T-helper 17 cell (primary cell): Measurements from ENCODE around the gene GRID1. TPM values are rescaled to one million over a fixed set of nuclear protein-coding genes. Genes with fewer than 3 reads are reported as not detected.
A peak's percentile ranks its signal among the peaks of the same experiment; 100 is the strongest.

Experiments
- ATAC-seq: fragments of 150-1000 bp; cut with Tn5 transposase; 2 replicates; pipeline ENCODE4 v1.10.0; 2021; ENCODE audit warnings: mild to moderate bottlenecking, moderate library complexity
- DNase-seq, 3 donors: peaks; one replicate each; pipeline versions ENCODE4 v3.0.0 to v3.0.0-alpha.2; 2020 to 2021
- H3K9me3 ChIP-seq: one replicate; pipeline ENCODE4 v1.7.0; 2013; ENCODE audit warnings: low read length, mild to moderate bottlenecking; ENCODE audit not compliant: control insufficient read depth, poor library complexity, severe bottlenecking
- H3K27ac Mint-ChIP-seq: one replicate; pipeline ENCODE4 v1.8.0; 2022; ENCODE audit warnings: mild to moderate bottlenecking, moderate library complexity, mixed read lengths
- H3K27me3 Mint-ChIP-seq: one replicate; pipeline ENCODE4 v1.8.0; 2022; ENCODE audit warnings: mixed read lengths
- H3K36me3 Mint-ChIP-seq: one replicate; pipeline ENCODE4 v1.8.0; 2022; ENCODE audit warnings: low read depth, mixed read lengths
- H3K4me1 Mint-ChIP-seq: one replicate; pipeline ENCODE4 v1.8.0; 2022; ENCODE audit warnings: mild to moderate bottlenecking, mixed read lengths
- H3K4me3 Mint-ChIP-seq: one replicate; pipeline ENCODE4 v1.8.0; 2022; ENCODE audit warnings: mild to moderate bottlenecking, moderate library complexity, mixed read lengths
- total RNA-seq, 4 donors: library from RNA in 2 of 4; stranded (reverse) in 2 of 4; gene quantifications; one replicate each; pipeline ENCODE4 v1.2.3 and lab custom pipeline; 2022 to 2026

Gene GRID1
- total RNA-seq, 2 donors from 2014 or later, result not detected

- Mint-ChIP-seq H3K4me3 (no peak overlapping the region), H3K27me3 (peaks cover 12% of the 10 kb centered on the region), H3K4me1 (no peaks in the 10 kb centered on the region), H3K27ac (no peak overlapping the region), H3K36me3 (no peaks in the 10 kb centered on the region)
- DNase-seq (no peak), ATAC-seq (no peak)
- H3K9me3 ChIP-seq, result no peaks in the 10 kb centered on the region
Observed at GRCh38 chr10:85873063-85873462, 493.5 kb downstream of the GRID1 start.

DNA sequence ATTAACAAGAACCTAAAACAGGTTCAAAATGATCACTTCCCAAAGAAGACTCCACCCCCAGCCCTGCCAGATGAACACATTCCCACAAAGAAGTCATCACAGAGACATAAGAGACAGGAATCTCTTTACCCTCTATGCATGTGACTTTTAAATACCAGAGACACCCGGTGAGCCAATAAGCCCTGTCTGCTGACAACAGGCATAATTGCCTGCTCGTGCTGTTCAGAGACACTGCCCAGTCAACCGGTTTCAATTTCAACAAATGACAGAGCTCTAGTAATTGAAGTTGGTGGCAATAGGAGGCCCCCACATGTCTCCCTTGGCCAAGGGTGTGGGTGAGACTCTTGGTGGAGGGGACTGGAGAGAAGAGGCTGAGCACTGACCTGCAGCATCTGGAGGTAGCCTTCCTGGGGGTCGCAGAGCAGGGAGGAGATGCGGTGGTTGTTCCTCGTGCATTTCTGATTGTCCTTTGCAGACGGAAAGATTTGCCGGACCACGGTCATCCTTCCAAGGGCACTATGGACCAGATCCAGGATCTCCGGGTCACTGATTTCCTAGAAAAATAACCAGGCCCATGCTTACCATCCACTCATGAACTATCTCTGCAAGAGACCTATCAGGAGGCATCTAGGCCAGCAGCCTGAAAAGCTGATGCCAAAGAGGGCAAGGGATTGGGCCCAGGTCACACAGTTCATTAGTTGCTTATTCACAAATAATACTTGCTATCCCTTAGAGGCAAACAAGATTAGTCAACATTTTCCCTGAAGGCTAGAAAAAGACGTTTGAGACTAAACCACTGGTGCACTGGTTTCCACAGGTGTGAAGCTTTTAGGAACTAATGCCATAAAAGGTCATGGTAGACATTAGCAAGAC is 497.7 kb downstream of the GRID1 start:
- no peaks in the 10 kb centered on the region for H3K9me3 ChIP-seq
- Mint-ChIP-seq H3K27ac (no peak overlapping the region), H3K4me3 (no peak overlapping the region), H3K27me3 (peaks cover 18% of the 10 kb centered on the region), H3K36me3 (no peaks in the 10 kb centered on the region), H3K4me1 (no peaks in the 10 kb centered on the region)
- DNase-seq (no peak), ATAC-seq (no peak)

DNA sequence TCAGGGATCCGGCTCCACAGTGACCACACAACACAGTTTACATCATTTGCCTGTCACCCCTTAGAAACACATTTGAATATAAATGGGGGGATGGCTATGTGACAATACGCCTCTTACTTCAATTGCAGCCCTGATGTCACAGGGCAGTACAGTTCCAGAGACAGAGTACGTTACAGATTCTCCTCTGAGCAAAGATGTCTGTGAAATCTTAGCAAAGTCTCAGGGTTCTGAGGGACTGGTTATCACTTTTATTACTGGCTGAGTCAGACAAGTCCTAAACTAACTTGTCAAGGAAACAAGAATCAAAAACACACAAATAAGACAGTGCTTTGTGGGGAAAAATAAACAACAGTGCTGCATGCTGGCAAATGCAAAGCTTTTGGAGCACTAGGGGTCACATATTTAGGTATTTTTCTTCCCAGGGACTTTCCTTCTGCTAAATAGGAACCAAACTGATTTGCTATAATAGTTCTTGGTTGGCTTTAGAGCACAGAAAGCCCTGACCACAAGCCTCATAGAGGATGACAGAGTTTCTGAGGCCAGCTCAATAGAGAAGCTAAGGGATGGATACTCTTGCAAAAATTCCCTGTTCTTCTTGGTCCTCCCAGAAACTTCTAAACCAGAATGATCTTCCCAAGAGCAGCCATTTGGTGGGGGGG is 501.6 kb downstream of the GRID1 start:
- H3K27ac Mint-ChIP-seq, result no peak overlapping the region
- no peak for ATAC-seq

DNA sequence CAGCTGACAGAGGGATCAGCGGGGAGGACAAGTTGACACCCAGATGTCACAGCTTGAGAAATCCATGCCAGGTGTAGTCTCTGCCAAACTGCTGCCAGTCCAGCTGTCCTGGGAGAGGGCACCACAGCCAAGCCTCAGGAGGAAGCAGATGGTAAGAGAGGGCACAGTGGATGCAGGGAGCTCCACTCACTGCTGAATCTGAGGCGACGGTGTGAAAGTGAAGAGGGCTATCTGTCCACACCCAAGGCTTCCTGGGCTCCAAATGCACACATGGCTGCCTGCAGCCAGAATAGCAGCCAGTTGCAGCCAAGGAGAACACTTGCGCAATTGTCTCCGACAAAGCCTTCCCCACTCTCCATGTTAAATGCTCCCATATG is 502.4 kb downstream of the GRID1 start:
- DNase-seq (no peak), ATAC-seq (no peak)
- no peaks in the 10 kb centered on the region for H3K36me3 Mint-ChIP-seq
- no peaks in the 10 kb centered on the region for H3K9me3 ChIP-seq
- peak overlapping the region; percentile 14 for H3K27ac Mint-ChIP-seq
- H3K4me3 Mint-ChIP-seq, result no peak overlapping the region
- peaks cover 40% of the 10 kb centered on the region for H3K27me3 Mint-ChIP-seq
- no peaks in the 10 kb centered on the region for H3K4me1 Mint-ChIP-seq

More for the DNA sequence above, 501.6 kb downstream of the GRID1 start:
- no peak for DNase-seq
- Mint-ChIP-seq H3K4me3 (no peak overlapping the region), H3K27me3 (peaks cover 36% of the 10 kb centered on the region), H3K36me3 (no peaks in the 10 kb centered on the region), H3K4me1 (no peaks in the 10 kb centered on the region)
- no peaks in the 10 kb centered on the region for H3K9me3 ChIP-seq

DNA sequence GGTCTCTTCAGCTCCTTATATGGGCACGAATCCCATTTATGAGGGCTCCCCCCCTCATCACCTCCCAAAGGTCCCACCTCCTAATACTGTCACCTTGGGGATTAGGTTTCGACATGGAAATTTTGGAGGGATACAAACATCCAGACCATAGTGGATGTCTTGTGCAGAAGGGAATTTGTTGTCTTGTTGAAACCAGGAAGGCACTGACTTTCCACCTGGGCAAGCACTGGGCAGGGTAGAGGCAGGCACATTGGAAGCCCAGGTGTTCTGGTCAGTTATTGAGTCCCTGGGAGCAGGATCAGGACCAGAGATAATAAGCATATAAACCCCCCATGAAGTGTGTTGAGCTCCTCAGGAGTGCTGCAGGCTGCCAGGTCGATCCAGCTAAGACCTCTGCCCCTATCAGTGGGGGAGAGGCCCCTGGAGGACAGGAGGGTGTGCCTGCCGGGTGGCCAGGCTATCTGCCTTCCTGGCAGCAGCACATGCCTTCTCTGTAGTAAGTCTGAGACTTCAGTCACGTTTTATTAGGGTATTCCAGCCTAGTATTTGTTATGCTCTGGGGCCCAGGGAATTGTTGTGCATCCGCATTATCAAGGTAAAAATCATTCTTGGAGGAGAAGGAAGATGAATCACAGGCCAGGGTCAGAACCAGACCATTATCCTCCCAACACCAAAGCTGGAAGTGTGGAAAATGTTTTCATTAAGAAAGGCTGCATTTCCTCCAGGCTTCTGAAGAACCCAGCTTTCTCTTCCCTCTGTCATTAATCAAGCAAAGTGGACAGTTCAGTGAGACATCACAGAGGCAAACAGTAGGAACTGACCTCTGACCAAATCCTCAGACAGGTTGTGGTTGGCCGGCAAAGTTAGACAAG is 503.1 kb downstream of the GRID1 start:
- Mint-ChIP-seq H3K4me3 (no peak overlapping the region), H3K27me3 (peaks cover 40% of the 10 kb centered on the region), H3K36me3 (no peaks in the 10 kb centered on the region), H3K4me1 (no peaks in the 10 kb centered on the region), H3K27ac (peak overlapping the region; percentile 14)
- DNase-seq (no peak), ATAC-seq (no peak)
- H3K9me3 ChIP-seq, result no peaks in the 10 kb centered on the region

DNA sequence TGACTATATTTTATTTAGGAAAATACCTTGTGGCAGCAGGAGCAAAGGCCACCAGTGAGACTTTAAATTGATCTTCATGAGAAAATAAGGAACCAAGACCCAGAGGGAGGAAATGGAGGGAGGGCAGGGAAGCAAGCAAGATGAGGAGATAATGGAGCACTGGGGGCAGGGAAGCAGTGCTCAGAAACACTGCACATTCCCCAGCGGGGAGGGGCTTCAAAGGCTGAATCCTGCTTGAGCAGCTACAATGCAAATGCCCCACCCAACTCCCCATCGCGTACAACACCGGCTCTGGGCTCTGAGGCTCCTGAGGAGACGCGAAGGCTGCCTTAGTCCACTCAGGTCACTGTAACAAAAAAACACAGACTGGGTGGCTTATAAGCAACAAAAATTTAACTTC is 503.8 kb downstream of the GRID1 start:
- Mint-ChIP-seq H3K27me3 (peaks cover 40% of the 10 kb centered on the region), H3K27ac (no peak overlapping the region), H3K4me1 (no peaks in the 10 kb centered on the region), H3K36me3 (no peaks in the 10 kb centered on the region), H3K4me3 (no peak overlapping the region)
- DNase-seq, result no peak
- no peak for ATAC-seq
- H3K9me3 ChIP-seq, result no peaks in the 10 kb centered on the region

- Mint-ChIP-seq H3K27ac (no peak overlapping the region), H3K36me3 (no peaks in the 10 kb centered on the region), H3K27me3 (peaks cover 40% of the 10 kb centered on the region), H3K4me1 (no peaks in the 10 kb centered on the region), H3K4me3 (no peak overlapping the region)
- ATAC-seq (no peak), DNase-seq (no peak)
- H3K9me3 ChIP-seq, result no peaks in the 10 kb centered on the region
Observed at GRCh38 chr10:85861513-85862197, 504.9 kb downstream of the GRID1 start.

DNA sequence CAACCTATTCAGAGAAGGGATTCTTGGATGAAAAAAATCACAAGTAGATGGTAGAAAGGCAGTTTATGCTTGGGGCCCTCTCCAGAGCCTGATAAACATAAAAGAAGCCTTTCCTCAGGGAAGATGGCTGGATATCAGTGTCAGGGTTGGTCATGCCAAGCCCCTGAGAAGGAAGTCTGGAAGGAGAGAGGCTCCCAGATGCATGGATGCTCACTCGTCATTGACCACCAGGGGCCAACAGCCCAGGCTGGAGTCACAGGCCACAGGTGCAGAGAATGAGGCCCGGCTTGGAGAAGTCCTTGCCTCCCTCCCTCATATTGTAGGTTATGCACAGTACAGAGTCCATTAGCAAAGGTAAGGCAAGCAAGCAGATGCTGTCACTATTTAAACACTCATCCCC is 506.7 kb downstream of the GRID1 start:
- Mint-ChIP-seq H3K27me3 (peaks cover 40% of the 10 kb centered on the region), H3K4me3 (no peak overlapping the region), H3K4me1 (no peaks in the 10 kb centered on the region)

DNA sequence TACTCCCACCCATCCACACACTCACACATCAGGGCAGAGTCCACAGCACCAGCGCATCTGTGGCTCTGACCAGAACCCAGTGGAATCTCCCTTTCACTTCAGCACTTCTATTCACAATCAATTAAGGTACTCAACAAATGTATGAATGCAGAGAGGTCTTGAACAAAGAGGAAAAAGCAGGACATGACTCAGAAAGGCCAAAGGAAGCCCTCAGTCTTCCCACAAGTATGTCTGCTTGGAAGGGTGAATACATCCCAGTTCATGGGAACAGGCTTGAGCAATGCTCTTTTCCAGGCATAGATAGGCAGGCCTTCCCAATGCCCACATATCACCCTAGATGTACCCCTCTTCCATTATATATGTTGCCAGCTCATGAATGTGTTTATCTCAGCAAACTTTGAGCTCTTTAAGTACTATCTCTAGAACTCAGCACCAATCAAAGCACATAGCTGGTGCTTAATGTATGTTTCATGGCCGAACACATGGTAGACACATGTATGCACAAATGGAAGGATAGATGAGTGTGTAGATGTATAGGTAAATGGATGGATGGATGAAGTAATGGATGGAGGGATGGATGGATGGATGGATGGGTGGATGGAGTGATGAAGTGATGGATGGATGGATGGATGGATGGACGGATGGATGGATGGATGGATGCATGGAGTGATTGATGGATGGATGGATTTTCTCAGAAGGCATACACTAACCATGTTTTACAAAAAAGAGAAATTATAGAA is 507.6 kb downstream of the GRID1 start:
- Mint-ChIP-seq H3K4me1 (no peaks in the 10 kb centered on the region), H3K4me3 (no peak overlapping the region), H3K27ac (no peak overlapping the region), H3K27me3 (peaks cover 35% of the 10 kb centered on the region), H3K36me3 (no peaks in the 10 kb centered on the region)
- ATAC-seq (no peak), DNase-seq (no peak)
- H3K9me3 ChIP-seq, result no peaks in the 10 kb centered on the region

More for the DNA sequence above, 506.7 kb downstream of the GRID1 start:
- DNase-seq (no peak), ATAC-seq (no peak)
- Mint-ChIP-seq H3K36me3 (no peaks in the 10 kb centered on the region), H3K27ac (no peak overlapping the region)
- no peaks in the 10 kb centered on the region for H3K9me3 ChIP-seq

- no peak overlapping the region for H3K27ac Mint-ChIP-seq
- DNase-seq (no peak), ATAC-seq (no peak)
- H3K27me3 Mint-ChIP-seq, result peaks cover 25% of the 10 kb centered on the region
- H3K36me3 Mint-ChIP-seq, result no peaks in the 10 kb centered on the region
- H3K4me1 Mint-ChIP-seq, result no peaks in the 10 kb centered on the region
- no peaks in the 10 kb centered on the region for H3K9me3 ChIP-seq
- H3K4me3 Mint-ChIP-seq, result no peak overlapping the region
Observed at GRCh38 chr10:85857791-85858190, 508.8 kb downstream of the GRID1 start.

GRCh38 chr10:85857305-85857704 is 509.3 kb downstream of the GRID1 start:
- no peak for ATAC-seq
- H3K9me3 ChIP-seq, result no peaks in the 10 kb centered on the region
- no peak for DNase-seq
- Mint-ChIP-seq H3K27ac (no peak overlapping the region), H3K4me3 (no peak overlapping the region), H3K27me3 (peaks cover 20% of the 10 kb centered on the region), H3K36me3 (no peaks in the 10 kb centered on the region), H3K4me1 (no peaks in the 10 kb centered on the region)

DNA sequence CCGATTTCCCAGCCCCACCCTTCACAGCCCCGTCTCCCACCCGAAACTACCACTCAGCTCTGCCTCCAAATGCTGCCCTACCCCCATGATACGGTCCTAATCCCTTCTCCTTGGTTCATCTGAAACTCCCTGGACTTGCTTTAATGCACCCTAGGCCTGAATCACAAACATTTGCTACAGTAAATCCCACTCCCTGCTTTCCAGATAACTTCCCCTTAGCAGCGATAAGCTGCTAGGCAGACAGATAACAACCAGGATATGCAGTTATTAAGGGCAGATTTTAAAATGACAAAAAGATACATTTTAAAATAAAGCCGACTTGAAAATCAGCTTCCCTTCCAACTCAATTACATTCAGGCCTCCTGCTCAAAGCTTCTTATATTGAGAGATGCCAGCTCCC is 514.7 kb downstream of the GRID1 start:
- Mint-ChIP-seq H3K4me3 (no peak overlapping the region), H3K27me3 (no peaks in the 10 kb centered on the region), H3K36me3 (no peaks in the 10 kb centered on the region), H3K4me1 (no peaks in the 10 kb centered on the region), H3K27ac (no peak overlapping the region)
- no peaks in the 10 kb centered on the region for H3K9me3 ChIP-seq
- DNase-seq (no peak), ATAC-seq (no peak)
